ENCODE measurements around the gene PRSS16.

DNA sequence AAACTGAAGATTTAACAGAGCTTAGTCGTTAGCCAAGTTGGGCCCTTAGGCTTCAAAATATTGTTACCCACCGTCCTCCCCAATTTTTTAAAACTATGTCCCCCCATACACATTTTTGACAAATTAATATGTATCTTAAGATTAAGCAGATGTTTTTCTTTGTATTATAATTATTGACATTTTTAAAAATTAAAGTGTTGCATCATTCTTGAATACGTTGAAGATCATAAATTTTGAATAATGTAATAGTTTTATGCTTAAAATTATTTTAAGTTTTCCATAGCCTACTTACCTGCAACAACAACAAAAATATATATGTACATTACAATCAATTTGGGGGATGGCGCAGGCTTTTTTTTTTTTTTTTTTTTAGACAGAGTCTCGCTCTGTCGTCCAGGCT is 8.2 kb upstream of the PRSS16 start:
- TF ChIP-seq, protein P1, sequence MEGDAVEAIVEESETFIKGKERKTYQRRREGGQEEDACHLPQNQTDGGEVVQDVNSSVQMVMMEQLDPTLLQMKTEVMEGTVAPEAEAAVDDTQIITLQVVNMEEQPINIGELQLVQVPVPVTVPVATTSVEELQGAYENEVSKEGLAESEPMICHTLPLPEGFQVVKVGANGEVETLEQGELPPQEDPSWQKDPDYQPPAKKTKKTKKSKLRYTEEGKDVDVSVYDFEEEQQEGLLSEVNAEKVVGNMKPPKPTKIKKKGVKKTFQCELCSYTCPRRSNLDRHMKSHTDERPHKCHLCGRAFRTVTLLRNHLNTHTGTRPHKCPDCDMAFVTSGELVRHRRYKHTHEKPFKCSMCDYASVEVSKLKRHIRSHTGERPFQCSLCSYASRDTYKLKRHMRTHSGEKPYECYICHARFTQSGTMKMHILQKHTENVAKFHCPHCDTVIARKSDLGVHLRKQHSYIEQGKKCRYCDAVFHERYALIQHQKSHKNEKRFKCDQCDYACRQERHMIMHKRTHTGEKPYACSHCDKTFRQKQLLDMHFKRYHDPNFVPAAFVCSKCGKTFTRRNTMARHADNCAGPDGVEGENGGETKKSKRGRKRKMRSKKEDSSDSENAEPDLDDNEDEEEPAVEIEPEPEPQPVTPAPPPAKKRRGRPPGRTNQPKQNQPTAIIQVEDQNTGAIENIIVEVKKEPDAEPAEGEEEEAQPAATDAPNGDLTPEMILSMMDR (IDR thresholded peaks at IDR 0.05; ENCODE audit: low read depth, low read length): no peak
- no peak for TF ChIP-seq EZH2phosphoT487 (IDR thresholded peaks at IDR 0.05; ENCODE audit: low read depth)
